ENCODE data around the gene SLC38A7.

- TF ChIP-seq EZH2phosphoT487 (IDR thresholded peaks at IDR 0.05; ENCODE audit: borderline replicate concordance, low read depth, low read length) = no peak
- TF ChIP-seq, protein P1, sequence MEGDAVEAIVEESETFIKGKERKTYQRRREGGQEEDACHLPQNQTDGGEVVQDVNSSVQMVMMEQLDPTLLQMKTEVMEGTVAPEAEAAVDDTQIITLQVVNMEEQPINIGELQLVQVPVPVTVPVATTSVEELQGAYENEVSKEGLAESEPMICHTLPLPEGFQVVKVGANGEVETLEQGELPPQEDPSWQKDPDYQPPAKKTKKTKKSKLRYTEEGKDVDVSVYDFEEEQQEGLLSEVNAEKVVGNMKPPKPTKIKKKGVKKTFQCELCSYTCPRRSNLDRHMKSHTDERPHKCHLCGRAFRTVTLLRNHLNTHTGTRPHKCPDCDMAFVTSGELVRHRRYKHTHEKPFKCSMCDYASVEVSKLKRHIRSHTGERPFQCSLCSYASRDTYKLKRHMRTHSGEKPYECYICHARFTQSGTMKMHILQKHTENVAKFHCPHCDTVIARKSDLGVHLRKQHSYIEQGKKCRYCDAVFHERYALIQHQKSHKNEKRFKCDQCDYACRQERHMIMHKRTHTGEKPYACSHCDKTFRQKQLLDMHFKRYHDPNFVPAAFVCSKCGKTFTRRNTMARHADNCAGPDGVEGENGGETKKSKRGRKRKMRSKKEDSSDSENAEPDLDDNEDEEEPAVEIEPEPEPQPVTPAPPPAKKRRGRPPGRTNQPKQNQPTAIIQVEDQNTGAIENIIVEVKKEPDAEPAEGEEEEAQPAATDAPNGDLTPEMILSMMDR (conservative IDR thresholded peaks at IDR 0.05; ENCODE audit: low read length) = no peak
Measured at GRCh38 chr16:58635502-58635901, 49.1 kb downstream of the SLC38A7 start.
